ES-I3 (cell line): Measurements from ENCODE around the gene KREMEN1.

Experiments
- H3K36me3 ChIP-seq: 2 replicates; pipeline ENCODE4 v1.6.1; 2013; ENCODE audit warnings: mild to moderate bottlenecking, low read length, control low read depth, moderate library complexity; ENCODE audit not compliant: insufficient read depth
- H3K4me1 ChIP-seq: 2 replicates; pipeline ENCODE4 v1.6.1; 2013; ENCODE audit warnings: mild to moderate bottlenecking, control low read depth, low read length; ENCODE audit not compliant: insufficient read depth
- H3K9ac ChIP-seq: 2 replicates; pipeline ENCODE4 v1.6.1; 2013; ENCODE audit warnings: low read depth, mild to moderate bottlenecking, low read length, moderate library complexity
- H3K9me3 ChIP-seq: 2 replicates; pipeline ENCODE4 v1.6.1; 2013; ENCODE audit warnings: mild to moderate bottlenecking, low read length, moderate library complexity; ENCODE audit not compliant: control insufficient read depth, insufficient read depth

KREMEN1 gene

GRCh38 chr22:29040385-29041275 is 32.2 kb upstream of the KREMEN1 start:
- no peak overlapping the region for H3K9ac ChIP-seq

GRCh38 chr22:29041408-29041807 is 31.4 kb upstream of the KREMEN1 start:
- Histone ChIP-seq H3K36me3 (peaks cover 12% of the 10 kb centered on the region), H3K9ac (no peak overlapping the region), H3K9me3 (no peaks in the 10 kb centered on the region), H3K4me1 (peaks cover 13% of the 10 kb centered on the region; the same call in 1 of the 2 replicates)

More at GRCh38 chr22:29040385-29041275, 32.2 kb upstream of the KREMEN1 start:
- H3K36me3 ChIP-seq = peaks cover 6% of the 10 kb centered on the region; the same call in 1 of the 2 replicates
- peaks cover 13% of the 10 kb centered on the region; the same call in 1 of the 2 replicates for H3K4me1 ChIP-seq
- no peaks in the 10 kb centered on the region for H3K9me3 ChIP-seq

- peaks cover 26% of the 10 kb centered on the region for H3K36me3 ChIP-seq
- peaks cover 13% of the 10 kb centered on the region; the same call in 1 of the 2 replicates for H3K4me1 ChIP-seq
- no peak overlapping the region for H3K9ac ChIP-seq
- H3K9me3 ChIP-seq = no peaks in the 10 kb centered on the region
Observed at GRCh38 chr22:29043906-29044575, 28.8 kb upstream of the KREMEN1 start.

- Histone ChIP-seq H3K36me3 (peaks cover 26% of the 10 kb centered on the region), H3K9ac (no peak overlapping the region)
Observed at GRCh38 chr22:29044657-29045176, 28.1 kb upstream of the KREMEN1 start.

GRCh38 chr22:29048822-29049654 is 23.8 kb upstream of the KREMEN1 start:
- Histone ChIP-seq H3K9ac (no peak overlapping the region), H3K9me3 (no peaks in the 10 kb centered on the region), H3K4me1 (no peaks in the 10 kb centered on the region), H3K36me3 (peaks cover 23% of the 10 kb centered on the region)

More at GRCh38 chr22:29044657-29045176, 28.1 kb upstream of the KREMEN1 start:
- H3K4me1 ChIP-seq = 0 out of 2 replicates have a peak, but pooled peaks cover 13% of the 10 kb centered on the region
- H3K9me3 ChIP-seq = no peaks in the 10 kb centered on the region

- H3K4me1 ChIP-seq = no peaks in the 10 kb centered on the region
- peaks cover 21% of the 10 kb centered on the region for H3K36me3 ChIP-seq
- H3K9ac ChIP-seq = no peak overlapping the region
- no peaks in the 10 kb centered on the region for H3K9me3 ChIP-seq
Observed at GRCh38 chr22:29049655-29050263, 23.1 kb upstream of the KREMEN1 start.

- Histone ChIP-seq H3K4me1 (0 out of 2 replicates have a peak, but pooled peaks cover 3% of the 10 kb centered on the region), H3K9ac (no peak overlapping the region), H3K36me3 (peaks cover 21% of the 10 kb centered on the region), H3K9me3 (no peaks in the 10 kb centered on the region)
Observed at GRCh38 chr22:29050457-29050856, 22.4 kb upstream of the KREMEN1 start.

GRCh38 chr22:29053048-29053702 is 19.7 kb upstream of the KREMEN1 start:
- Histone ChIP-seq H3K9me3 (no peaks in the 10 kb centered on the region), H3K4me1 (0 out of 2 replicates have a peak, but pooled peaks cover 4% of the 10 kb centered on the region), H3K36me3 (0 out of 2 replicates have a peak, but pooled peaks cover 3% of the 10 kb centered on the region), H3K9ac (no peak overlapping the region)

- no peaks in the 10 kb centered on the region for H3K9me3 ChIP-seq
- H3K4me1 ChIP-seq = 0 out of 2 replicates have a peak, but pooled peaks cover 4% of the 10 kb centered on the region
- H3K36me3 ChIP-seq = no peaks in the 10 kb centered on the region
- no peak overlapping the region for H3K9ac ChIP-seq
Observed at GRCh38 chr22:29054251-29054767, 18.5 kb upstream of the KREMEN1 start.

GRCh38 chr22:29055192-29055830 is 17.5 kb upstream of the KREMEN1 start:
- Histone ChIP-seq H3K4me1 (0 out of 2 replicates have a peak, but pooled peaks cover 4% of the 10 kb centered on the region), H3K36me3 (no peaks in the 10 kb centered on the region), H3K9ac (no peak overlapping the region), H3K9me3 (no peaks in the 10 kb centered on the region)

GRCh38 chr22:29056472-29056871 is 16.4 kb upstream of the KREMEN1 start:
- Histone ChIP-seq H3K9ac (no peak overlapping the region), H3K4me1 (0 out of 2 replicates have a peak, but pooled peaks cover 4% of the 10 kb centered on the region), H3K9me3 (no peaks in the 10 kb centered on the region), H3K36me3 (no peaks in the 10 kb centered on the region)

GRCh38 chr22:29060251-29060869 is 12.5 kb upstream of the KREMEN1 start:
- Histone ChIP-seq H3K4me1 (0 out of 2 replicates have a peak, but pooled peaks cover 8% of the 10 kb centered on the region), H3K9ac (no peak overlapping the region)

More at GRCh38 chr22:29060251-29060869, 12.5 kb upstream of the KREMEN1 start:
- no peaks in the 10 kb centered on the region for H3K9me3 ChIP-seq
- no peaks in the 10 kb centered on the region for H3K36me3 ChIP-seq
